HG02884 (cell line): ENCODE results near the gene TRIM63.
"Not testable (repeated sequence)": the region's sequence is repeated elsewhere in the genome, so short reads cannot be mapped to it uniquely, and the experiment has no call there.

Experiments used
- ATAC-seq: cut with Tn5 transposase; IDR thresholded peaks from one replicate; pipeline ENCODE4 v1.9.1; 2021; ENCODE audit warnings: mild to moderate bottlenecking, moderate library complexity; ENCODE audit not compliant: unreplicated experiment

TRIM63 gene

GRCh38 chr1:26067432-26067911 is at the start of gene TRIM63:
Gene TRIM63 (minus strand): TSS chr1:26067630. CDS start chr1:26067494, 136 bp downstream.
- ATAC-seq, result no peak

- ATAC-seq, result no peak
These were observed 46.9 kb upstream of the TRIM63 start for GRCh38 chr1:26114165-26114927.

- ATAC-seq, result peak; percentile 8
These were observed 45.0 kb upstream of the TRIM63 start for GRCh38 chr1:26112407-26112775.

- peak; percentile 58 for ATAC-seq
These were observed 44.3 kb upstream of the TRIM63 start, which contains the start of gene PDIK1L for GRCh38 chr1:26111530-26112406. Gene PDIK1L (plus strand): TSS chr1:26111824. CDS start chr1:26114309, 2,485 bp downstream.

- peak; percentile 29 for ATAC-seq
These were observed 43.5 kb upstream of the TRIM63 start for GRCh38 chr1:26110731-26111529.

GRCh38 chr1:26109229-26110164 is 42.1 kb upstream of the TRIM63 start:
- no peak for ATAC-seq

GRCh38 chr1:26105226-26105548 is 37.8 kb upstream of the TRIM63 start:
- ATAC-seq, result not testable (repeated sequence)

GRCh38 chr1:26102526-26102925 is 35.1 kb upstream of the TRIM63 start:
- no peak for ATAC-seq

- no peak for ATAC-seq
These were observed 34.7 kb upstream of the TRIM63 start for GRCh38 chr1:26102119-26102518.

- ATAC-seq, result not testable (repeated sequence)
These were observed 32.8 kb upstream of the TRIM63 start for GRCh38 chr1:26100204-26100603.

GRCh38 chr1:26099780-26100179 is 32.4 kb upstream of the TRIM63 start:
- ATAC-seq, result no peak

- no peak for ATAC-seq
These were observed 31.2 kb upstream of the TRIM63 start for GRCh38 chr1:26098602-26099001.

GRCh38 chr1:26097696-26098095 is 30.3 kb upstream of the TRIM63 start:
- ATAC-seq, result no peak

GRCh38 chr1:26096471-26096870 is 29.0 kb upstream of the TRIM63 start:
- no peak for ATAC-seq

GRCh38 chr1:26094677-26095383 is 27.4 kb upstream of the TRIM63 start:
- no peak for ATAC-seq

- ATAC-seq, result no peak
These were observed 26.7 kb upstream of the TRIM63 start for GRCh38 chr1:26094076-26094669.

- ATAC-seq, result not testable (repeated sequence)
These were observed 26.1 kb upstream of the TRIM63 start for GRCh38 chr1:26093569-26093968.

- no peak for ATAC-seq
These were observed 25.0 kb upstream of the TRIM63 start for GRCh38 chr1:26092422-26092821.

- no peak for ATAC-seq
These were observed 23.5 kb upstream of the TRIM63 start for GRCh38 chr1:26090893-26091292.
